ENCODE measurements around the gene PPDPF.

The PPDPF gene

GRCh38 chr20:63522091-63522868 lies 1.7 kb downstream of the PPDPF start:
- no peak for DNase-seq

DNA sequence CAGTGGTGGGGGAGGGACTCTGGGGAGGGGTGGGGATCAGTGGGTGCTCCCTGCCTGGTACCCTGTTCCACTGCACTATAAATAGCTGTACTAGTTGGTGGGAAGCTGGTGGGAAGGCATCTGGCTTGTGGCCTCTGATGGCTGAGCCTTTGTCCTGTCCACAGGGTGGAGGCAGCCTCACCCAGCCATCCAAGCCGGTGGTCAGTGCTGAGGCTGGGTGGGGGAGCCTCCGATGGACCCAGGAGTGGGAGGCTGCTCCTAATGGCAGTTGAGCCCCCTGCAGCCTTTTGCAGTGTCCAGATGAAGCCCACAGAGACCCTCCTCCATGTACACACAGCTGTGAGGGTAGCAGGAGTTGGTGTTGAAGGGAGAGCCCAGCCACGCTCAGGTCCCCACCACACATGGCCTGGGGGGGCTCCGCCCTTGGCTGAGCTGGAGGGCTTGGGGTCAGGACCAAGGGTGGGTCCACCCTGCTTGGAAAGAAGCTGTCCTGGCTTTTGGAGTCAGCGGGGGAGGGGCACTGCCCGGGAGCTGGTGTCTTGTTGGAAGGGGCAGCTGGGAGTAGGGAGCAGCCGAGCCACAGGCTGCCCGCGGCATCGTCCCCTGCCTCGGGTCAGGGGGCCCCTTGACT lies 2.5 kb downstream of the PPDPF start:
- DNase-seq, result no peak

GRCh38 chr20:63525185-63525584 lies 4.6 kb downstream of the PPDPF start:
- no peak for DNase-seq

DNA sequence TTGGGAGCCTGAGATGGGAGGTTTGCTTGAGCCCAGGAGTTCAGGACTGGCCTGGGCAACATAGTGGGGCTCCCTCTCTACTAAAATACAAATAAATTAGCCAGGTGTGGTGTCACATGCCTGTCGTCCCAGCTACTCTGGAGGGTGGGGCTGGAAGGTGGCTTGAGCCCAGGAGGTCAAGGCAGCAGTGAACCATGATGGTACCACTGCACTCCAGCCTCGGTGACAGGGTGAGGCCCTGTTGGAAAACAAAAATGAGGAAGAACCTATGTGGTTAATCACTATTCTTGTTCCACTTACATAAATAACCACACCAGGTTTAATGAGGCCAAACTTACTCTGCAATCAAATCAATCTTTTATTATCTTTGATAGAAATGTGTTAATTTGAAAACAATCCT lies 5.4 kb downstream of the PPDPF start:
- DNase-seq, result no peak

DNA sequence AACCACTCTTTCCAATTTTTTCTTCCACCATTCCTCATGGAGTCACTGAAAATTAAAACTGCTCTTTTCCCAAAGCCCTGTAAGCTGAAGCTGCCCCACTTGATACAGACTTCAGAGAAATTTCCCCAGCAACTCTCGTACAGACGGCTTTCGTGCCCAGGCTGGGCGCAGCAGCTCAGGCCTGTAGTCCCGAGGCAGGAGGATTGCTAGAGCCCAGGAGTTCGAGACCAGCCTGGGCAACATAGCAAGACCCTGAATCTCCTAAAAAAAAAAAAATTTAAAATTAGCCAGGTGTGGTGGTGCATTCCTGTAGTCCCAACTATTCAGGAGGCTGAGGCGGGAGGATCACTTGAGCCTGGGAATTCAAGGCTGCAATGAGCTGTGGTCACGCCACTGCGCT lies 6.6 kb downstream of the PPDPF start:
- no peak for DNase-seq

- no peak for DNase-seq
These were observed 8.8 kb downstream of the PPDPF start for GRCh38 chr20:63529180-63529860.

DNA sequence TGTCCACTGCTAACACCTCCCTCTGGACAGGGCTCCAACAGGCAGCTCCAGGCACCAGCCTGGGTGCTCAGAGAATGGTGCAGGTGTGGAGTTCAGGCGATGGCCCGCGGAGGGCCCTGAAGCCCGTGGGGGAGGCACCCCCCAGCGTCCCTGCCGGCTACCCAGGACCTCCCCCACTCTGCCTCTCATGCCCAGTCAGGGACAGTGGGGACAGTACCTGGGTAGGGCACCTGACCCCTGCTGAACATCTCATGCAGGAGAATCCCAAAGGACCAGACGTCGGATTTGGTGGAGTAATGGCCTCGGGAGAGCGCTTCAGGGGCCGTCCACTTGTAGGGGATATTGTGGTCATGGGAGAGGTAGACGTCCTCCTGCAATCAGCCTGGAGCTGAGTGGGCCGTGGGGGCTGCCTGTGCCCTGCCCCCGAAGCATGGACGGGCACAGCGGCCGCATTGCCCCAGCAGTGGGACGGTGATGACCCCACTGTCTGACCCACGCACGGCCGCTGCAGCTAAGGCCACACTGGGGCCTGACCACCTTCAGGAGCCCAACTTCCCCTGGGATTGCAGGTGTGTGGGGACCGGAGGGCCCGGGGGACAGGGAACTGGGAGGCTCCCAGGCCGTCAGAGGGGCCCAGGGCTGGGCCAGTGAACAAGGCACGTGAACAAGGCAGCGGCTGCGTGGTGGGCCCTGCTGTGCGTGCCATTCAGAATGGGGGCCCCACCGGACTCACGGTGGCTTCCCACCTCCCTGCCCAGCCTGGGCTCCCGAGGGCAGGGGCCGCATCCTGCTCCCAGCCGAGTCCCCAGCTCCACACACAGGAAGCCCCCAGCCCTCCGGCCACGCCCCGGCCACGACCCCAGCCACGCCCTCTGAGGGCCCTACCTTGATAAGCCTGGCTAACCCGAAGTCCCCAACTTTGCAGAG lies 9.6 kb downstream of the PPDPF start:
- DNase-seq, result no peak

- DNase-seq, result no peak
These were observed 10.2 kb downstream of the PPDPF start for GRCh38 chr20:63530788-63531160.

GRCh38 chr20:63531686-63532448 lies 11.3 kb downstream of the PPDPF start:
- no peak for DNase-seq

GRCh38 chr20:63532449-63532971 lies 11.9 kb downstream of the PPDPF start:
- DNase-seq, result no peak

DNA sequence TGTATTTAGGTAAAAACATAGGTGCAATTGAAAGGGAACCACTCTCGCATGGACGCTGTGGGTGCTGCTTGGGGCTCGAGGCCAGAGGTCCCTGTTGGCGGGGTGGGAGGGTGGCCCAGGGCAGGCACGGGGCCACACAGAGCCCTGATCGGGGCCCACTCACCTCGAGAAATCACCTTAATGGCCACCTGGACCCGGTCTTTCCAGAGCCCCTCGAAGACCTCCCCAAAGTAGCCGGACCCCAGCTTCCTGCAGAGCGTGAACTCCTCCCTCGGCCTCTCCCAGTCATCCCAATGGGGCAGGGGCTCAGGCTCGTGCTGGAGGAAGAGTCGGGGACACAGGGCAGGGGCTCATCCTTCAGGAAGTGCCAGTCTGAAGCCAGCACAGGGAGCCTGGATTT lies 12.8 kb downstream of the PPDPF start:
- no peak for DNase-seq

- no peak for DNase-seq
These were observed 13.4 kb downstream of the PPDPF start for GRCh38 chr20:63533871-63534393.

- DNase-seq, result no peak
These were observed 13.9 kb downstream of the PPDPF start for GRCh38 chr20:63534427-63534830.

DNA sequence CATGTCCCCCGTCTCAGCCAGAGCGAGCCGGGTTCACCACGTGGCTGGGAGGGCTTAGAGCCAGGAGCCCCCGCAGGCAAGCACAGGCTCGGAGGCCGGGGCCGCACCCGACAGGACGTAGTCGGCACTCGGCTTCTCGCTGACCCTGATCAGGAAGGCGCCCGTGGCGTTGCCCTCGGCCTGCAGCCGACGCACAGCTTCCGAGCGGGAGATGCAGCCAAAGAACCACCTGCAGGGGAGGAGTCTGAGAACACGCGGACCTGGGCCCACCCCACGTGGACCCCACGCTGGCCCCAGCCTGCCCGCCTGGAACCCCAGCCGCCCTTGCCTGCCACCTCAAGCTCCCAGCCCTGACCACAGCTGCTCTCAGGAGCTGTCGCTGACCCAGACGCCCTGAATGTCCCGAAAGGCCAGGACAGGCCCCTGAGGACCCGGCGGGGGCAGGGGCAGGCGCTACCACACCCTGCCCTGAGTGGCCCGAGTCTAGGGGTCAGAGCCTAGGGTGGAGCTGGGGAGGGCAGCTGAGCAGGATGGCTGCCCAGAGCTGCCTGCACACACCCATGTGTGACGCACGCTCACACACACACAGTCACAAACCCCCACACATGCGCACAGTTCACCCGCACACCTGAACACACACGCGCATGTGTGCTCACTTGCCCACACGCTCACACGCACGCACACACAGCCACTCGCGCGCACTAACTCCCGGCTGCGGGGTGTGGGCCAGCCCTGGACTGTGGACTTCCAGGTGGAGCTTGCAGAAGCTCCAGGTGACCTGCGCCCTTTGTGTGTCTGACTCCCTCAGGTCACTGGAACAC lies 14.5 kb downstream of the PPDPF start:
- DNase-seq, result no peak

- no peak for DNase-seq
These were observed 15.8 kb downstream of the PPDPF start for GRCh38 chr20:63536241-63536977.

GRCh38 chr20:63536997-63537524 lies 16.5 kb downstream of the PPDPF start, which contains the start of gene PTK6:
Gene PTK6, minus strand, starts transcription at chr20:63537376. Its CDS starts 62 bp downstream, at chr20:63537314.
- DNase-seq, result no peak

- DNase-seq, result peak; percentile 72
These were observed 17.1 kb downstream of the PPDPF start for GRCh38 chr20:63537525-63538203.

DNA sequence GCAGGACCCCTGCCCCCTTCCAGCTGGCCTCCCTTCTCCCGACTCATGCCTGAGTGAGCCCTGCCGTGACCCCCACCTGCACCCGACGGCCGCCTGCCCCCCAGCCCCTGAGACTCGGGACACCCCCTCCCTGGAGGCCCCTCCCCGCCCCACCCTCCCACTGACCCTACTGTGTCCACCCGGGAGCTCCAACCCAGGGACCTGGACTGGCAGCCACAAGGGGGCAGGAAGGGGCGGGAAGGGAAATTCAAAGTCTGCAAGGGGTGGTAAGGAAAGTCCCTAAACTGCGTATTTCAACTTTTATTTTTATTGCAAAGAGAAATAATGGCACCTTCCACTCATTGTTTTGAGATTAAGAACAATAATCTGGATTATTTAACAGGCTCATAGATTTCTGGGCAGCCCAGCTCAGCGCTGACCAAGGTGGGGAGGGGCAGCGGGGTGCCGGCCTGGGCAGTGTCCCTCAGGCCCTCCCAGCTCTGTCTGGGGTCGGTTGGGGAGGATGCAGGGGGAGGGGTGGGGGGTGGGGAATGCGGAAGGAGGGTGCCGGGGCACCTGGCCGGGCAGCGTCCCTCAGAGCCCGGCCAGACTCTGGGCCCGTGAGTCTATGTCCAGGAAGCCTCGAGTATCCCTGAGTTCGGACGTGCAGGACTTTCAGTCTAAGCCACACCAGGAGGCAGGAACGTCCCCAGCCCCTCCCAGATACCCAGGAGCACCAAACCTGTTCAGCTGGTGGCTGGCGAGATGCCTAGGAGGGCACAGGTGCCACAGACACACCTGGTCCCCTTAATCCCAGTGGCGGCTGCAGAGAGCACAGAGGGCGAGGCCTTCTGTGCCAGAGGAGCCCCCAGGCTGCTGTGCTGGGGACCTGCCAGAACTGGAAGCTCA lies 17.9 kb downstream of the PPDPF start:
- DNase-seq, result no peak

Measured in NCI-H1436 (cell line).